HG03025 (cell line): ENCODE results near the gene MYO9B.

Experiments
- ATAC-seq: cut with Tn5 transposase; IDR thresholded peaks from one replicate; pipeline ENCODE4 v1.9.1; 2021; ENCODE audit warnings: mild to moderate bottlenecking, moderate library complexity; ENCODE audit not compliant: unreplicated experiment, low FRiP score

MYO9B gene, protein sequence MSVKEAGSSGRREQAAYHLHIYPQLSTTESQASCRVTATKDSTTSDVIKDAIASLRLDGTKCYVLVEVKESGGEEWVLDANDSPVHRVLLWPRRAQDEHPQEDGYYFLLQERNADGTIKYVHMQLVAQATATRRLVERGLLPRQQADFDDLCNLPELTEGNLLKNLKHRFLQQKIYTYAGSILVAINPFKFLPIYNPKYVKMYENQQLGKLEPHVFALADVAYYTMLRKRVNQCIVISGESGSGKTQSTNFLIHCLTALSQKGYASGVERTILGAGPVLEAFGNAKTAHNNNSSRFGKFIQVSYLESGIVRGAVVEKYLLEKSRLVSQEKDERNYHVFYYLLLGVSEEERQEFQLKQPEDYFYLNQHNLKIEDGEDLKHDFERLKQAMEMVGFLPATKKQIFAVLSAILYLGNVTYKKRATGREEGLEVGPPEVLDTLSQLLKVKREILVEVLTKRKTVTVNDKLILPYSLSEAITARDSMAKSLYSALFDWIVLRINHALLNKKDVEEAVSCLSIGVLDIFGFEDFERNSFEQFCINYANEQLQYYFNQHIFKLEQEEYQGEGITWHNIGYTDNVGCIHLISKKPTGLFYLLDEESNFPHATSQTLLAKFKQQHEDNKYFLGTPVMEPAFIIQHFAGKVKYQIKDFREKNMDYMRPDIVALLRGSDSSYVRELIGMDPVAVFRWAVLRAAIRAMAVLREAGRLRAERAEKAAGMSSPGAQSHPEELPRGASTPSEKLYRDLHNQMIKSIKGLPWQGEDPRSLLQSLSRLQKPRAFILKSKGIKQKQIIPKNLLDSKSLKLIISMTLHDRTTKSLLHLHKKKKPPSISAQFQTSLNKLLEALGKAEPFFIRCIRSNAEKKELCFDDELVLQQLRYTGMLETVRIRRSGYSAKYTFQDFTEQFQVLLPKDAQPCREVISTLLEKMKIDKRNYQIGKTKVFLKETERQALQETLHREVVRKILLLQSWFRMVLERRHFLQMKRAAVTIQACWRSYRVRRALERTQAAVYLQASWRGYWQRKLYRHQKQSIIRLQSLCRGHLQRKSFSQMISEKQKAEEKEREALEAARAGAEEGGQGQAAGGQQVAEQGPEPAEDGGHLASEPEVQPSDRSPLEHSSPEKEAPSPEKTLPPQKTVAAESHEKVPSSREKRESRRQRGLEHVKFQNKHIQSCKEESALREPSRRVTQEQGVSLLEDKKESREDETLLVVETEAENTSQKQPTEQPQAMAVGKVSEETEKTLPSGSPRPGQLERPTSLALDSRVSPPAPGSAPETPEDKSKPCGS (N-terminal part only)

DNA sequence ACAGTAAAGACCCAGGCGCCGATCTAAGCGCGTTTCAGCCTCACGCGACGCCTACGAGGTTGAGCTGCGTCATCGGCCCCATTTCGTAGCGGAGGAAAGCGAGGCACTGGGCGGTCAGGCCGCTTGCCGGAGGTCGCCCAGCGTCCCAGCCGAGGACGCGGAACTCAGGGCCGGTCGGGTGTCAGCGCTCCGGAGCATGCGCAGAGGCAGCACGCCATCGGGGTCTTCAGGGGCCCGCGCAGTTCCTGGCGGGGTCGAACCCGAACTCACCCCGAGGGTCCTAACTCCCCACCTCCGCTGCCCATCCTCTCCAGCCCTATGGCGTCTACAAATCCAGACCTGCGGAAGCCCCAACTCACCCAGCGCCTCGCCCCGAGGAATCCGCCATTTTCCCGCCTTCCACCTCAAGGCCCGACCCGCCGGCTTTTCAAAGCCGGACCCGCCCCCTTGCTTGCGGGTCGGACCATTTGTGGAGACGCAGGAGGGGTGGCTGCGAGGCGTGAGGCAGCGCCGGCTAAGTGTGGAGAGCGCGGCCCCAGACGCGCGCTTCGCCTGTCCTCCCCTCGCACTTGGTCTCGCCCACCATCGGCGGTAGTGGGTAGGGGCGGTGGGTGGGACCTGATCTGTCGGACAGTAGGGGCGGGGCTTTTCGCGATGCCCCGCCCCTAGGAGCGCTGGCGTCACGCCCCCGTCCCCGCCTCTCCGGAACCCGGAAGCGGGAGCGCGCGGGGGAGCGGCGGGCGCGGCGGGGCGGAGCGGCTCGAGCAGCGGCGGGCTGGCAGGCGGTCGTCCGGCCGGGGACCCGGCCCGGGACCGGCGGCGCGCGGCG lies at the start of gene MYO9B, which contains the start of gene HAUS8:
TSS of gene MYO9B (plus strand) at position 743 of the 829 bp plus-strand sequence. CDS start 25,941 bp downstream, outside the sequence.
TSS of gene HAUS8 (minus strand) at position 418 of the 829 bp plus-strand sequence. CDS start at position 388, 30 bp downstream.
- ATAC-seq = peak; percentile 70

DNA sequence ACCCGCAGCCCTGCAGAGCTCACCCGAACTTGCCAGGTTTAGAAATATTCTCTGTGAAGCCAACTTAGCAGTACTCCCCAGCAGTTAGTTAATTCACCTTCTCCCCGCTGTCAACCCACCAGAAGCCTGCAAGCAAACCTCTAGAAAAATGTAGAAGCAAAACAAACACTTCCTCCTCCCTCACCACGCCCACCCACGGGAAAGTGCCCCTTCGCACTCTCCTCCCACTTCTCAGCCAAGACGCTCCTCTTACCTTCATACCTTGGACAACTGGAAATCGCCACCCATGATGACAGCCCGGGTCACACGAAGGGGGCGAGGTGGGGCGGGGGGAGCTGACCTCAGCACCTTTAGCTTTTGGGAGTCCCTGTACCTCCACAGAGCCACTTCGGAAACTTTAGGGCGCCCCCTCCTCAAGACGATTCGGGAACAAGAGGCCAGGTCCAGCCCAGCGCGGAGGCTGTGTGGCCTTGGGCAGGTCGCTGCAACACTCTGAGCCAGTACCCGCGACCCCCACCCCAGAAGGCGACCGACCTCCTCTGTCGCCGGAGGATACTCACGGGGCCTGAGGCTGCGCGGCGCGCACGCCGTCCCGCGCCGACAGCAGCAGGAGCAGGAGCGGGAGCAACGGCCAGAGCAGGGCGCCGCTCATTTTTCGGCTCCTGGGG lies 49.5 kb upstream of the MYO9B start:
- ATAC-seq = no peak

DNA sequence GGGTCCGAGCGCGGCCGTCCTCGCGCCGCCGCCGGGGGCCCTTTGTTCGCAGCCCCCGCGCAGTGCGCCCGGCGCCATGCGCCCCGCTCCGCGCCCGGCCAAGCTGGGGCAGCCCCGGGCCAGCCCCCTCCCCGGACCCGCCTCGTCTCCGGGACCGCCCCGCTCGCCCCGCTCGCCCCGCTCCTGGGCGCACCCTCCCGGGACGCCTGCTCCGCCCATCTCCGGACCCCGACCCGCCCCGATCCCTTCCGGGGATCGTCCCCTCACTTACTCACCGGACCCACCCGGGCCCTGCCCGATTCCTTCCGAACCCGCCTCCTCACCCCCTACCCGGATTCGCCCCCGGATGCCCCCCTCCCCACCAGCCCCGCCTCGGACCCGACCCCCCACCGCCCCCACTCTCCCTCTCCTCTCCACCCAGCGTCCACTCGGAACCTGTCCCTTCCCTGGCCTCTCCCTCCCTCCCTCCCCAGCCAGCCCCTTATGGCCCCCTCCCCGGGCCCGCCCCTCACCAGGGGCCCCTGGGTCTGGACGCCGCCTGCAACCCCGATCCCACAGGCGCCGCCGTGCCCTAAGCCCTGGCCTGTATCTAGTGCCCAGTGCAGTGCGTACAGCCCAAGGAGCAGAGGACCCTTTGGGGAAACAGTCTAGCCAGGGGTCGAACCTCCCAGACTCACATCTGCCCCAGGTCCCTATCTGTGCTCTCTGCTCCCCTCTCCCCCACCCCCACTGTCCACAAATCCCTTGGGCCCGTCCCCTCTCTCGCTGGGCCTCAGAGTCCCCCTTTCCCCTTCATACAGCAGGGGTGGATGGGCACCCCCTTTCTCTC lies 48.7 kb upstream of the MYO9B start, which contains the start of gene CPAMD8:
TSS of gene CPAMD8 (minus strand) at position 105 of the 829 bp plus-strand sequence. CDS start 168 bp downstream, outside the sequence.
- ATAC-seq = no peak

DNA sequence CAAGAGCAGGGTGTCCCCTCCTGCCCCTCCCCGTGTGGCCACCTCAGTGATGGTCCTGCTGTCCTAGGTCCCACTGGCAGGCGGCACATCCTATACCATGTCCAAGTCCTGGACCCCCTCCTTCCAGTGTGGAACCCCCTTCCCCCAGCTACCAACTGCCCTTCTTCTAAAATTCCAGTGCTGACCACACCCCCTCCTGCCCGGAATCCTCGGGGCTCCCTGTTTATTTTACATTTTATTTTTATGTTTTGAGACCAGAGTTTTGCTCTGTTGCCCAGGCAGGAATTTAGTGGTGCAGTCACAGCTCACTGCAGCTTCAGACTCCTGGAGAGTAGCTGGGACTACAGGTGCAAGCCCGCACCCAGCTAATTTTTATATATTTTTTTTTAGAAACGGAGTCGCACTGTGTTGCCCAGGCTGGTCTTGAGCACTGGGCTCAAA lies 48.0 kb upstream of the MYO9B start:
- no peak for ATAC-seq

DNA sequence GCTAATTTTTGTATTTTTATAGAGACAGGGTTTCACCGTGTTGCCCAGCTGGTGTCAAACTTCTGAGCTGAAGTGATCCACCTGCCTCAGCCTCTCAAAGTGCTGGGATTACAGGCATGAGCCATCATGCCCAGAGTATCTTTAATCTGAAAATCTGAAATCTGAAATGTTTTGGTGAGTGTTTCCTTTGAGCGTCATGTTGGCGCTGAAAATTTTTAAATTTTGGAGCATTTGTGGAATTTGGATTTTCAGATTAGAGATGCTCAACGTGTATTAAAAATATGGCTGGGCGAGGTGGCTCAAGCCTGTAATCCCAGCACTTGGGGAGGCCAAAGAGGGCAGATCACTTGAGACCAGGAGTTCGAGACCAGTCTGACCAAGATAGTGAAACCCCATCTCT lies 43.8 kb upstream of the MYO9B start:
- ATAC-seq = no peak

DNA sequence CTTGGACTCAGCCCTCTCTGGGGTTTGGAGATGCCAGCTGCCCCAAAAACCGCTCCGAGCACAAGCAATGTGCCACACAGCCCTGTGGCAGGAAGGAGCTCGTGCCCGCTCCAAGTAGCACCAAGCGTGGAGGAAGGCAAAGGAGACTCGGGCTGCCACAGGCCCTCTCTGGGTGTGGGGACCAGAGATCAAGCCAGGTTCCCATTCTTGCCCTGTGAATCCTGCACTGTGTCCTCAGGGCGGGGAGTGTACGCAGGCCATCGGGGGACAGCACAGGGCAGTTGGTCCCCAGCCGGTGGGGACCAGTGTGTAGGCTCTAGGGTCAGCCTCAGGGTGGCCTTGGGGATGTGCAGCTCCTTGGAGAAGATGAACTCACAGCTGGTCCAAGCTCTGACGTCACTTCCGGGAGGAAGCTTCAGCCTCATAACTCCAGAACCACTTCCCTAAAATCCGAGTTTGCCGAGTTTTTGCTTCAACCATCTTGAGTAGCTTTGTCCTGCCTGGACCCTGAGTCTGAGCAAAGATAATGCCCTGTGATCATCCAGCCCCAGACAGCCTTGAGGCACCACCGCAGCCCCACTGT lies 39.6 kb upstream of the MYO9B start:
- ATAC-seq = no peak

DNA sequence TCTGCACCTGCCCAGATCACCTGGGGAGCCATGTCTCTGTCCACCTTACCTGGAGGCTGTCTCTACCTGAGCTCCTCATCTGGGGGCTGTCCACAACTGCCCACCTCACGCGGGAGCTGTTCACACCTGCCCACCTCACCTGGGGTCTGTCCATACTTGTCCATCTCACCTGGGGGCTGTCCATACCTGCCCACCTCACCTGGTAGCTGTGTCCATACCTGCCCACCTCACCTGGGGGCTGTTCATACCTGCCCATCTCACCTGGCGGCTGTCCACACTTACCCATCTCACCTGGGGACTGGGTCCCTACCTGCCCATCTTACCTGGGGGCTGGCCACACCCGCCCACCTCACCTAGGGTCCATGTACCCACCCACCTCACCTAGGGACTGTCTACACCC lies 38.9 kb upstream of the MYO9B start:
- no peak for ATAC-seq

DNA sequence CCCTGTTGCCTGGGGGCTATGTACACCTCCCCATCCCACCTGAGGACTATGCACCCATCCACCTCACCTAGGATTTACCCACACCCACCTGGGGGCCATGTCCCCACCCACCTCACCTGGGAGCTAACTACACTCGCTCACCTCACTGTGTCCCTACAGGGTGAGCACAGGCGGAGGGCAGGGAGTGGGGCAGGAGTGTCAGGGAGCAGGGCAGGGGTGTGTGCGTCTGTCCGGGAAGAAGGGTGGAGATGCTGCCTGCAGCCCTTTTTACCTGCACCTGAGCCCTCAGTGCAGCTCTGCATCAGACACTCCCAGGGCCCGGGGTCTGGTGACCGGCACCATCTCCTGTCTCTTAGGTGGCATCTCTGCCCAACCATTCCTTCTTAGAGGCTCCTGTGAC lies 38.4 kb upstream of the MYO9B start:
- no peak for ATAC-seq

DNA sequence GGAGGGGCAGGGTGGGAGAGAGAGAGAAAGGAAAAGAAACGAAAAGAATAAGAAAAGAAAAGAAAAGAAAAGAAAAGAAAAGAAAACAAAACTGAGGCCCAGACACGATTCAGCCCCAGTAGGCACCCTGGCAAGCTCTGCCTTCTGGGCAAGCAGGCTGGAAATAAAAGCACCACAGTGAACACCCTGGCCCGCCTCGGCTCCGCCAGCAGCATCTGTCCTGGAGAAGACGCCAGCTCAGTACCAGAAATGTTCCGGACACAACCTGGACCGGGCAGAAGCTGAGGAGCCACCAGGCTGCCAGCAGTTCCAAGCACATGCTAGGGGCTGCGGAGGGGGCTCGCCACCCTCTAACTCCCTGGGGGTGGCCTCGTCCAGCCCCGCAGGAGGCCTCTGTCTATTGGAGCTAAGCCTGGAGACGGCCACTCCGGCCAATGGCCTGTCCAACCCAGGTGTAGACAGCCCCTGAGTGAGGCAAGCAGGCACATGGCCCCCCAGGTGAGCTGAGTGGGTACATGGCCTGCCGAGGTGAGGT lies 37.5 kb upstream of the MYO9B start:
- ATAC-seq = no peak

DNA sequence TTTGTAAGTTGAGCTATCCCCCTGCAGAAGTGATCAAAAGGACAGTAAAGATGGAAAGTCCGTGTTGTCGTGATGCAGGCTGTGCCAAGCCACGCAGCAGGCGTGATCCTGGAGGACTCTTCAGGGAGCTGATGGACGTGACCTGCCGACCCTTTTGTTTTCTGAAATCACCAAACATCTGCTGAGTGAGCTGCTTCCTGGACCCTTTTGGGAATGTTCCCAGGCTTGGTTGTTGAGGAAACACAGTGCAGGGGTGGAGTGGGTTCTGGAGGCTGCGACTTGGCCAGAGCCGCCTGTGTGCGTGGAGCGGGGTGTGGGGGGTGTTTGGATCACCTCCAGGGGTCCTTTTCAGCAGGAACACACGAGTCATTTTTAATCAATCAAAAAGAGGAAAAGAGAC lies 33.6 kb upstream of the MYO9B start:
- no peak for ATAC-seq

DNA sequence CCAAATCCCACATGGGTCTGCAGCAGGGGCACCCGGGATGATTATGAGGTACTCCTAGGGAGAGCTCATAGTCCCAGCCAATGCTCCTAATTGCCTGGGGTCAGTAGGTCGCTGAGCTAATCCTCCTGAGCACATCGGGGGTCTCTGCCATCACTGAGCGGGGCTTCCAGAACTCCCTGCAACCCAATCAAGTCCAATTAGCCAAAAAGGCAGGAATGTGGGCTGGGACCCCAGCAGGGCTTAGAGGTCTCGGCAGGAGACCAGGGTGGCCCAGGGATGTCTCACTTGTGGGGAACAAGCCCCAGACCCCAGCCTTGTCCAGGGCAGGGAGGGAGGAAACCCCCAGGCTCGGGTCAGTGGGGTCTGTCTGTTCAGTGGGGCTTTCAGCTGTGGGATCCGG lies 31.8 kb upstream of the MYO9B start:
- no peak for ATAC-seq

DNA sequence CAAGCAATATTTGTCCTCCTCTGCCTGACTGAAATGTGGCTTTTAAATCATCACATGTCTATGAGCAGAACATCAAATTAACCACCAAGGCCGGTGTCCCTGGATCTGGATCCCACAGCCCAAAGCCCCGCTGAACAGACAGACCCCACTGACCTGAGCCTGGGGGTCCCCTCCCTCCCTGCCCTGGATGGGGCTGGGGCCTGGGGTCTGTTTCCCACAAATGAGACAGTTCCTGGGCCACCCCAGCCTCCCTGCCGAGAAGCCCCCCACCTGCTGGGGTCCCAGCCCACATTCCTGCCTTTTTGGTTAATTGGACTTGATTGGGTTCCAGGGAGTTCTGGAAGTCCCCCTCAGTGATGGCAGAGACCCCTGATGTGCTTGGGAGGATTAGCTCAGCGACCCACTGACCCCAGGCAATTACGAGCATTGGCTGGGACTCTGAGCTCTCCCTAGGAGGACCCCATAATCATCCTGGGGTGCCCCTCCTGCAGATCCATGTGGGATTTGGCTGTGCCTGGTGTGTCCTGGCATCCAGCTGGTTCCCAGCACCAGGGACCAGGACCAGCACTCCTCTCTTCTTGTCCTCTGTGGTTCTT lies 29.6 kb upstream of the MYO9B start:
- ATAC-seq = no peak

DNA sequence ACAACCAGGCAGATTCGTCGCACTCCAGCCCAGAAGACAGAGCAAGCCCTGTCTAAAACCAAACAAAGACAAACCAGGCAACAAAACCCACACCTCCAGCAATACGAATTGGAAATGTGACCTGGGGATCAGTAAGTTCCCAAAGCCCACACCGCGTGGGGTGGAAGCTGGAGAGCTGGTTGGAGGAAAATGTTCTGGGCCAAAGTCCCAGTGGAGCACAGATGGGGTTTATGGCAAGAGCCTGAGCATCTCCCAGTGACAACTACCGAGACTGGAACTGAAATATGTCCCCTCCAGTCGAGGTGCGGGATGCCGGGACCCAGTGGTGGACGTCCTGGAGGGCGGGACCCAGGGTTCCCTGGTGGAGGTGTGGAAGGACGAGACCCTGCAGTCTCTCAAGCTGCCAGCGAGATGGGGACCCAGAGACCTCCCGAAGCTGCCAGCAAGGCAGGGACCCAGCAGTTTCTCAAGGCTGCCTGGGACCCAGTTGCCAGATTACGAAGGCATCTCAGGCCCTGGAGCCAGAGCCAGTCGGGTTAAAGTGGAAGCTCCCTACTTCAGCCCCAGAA lies 26.6 kb upstream of the MYO9B start:
- ATAC-seq = no peak

DNA sequence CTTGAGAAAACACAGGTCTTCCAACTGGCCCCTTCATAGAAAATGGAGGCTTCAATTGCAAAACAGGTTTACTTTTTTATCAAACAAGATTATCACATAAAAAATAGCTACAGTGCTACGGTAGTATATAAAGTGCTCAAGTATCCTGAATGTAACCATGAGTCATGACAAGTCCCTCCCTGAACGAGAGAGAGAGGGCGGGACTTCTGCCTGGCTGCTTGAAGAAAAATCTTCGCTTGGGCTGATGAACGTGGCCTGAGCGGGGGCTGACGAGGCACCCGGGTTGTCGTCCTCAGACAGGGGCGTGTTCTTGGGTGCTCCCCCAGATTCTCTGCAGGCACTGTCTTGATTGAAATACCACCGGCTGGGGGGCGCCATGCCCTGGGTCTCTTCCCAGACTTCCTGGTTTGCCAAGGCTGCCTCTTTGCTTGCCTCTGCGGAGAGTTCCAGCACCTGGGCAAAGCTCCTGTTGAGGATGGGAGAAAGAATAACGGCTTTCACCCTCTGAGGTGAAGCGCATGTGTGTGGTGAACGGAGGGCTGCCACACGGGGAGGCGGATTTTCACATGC lies 25.8 kb upstream of the MYO9B start:
- ATAC-seq = no peak

DNA sequence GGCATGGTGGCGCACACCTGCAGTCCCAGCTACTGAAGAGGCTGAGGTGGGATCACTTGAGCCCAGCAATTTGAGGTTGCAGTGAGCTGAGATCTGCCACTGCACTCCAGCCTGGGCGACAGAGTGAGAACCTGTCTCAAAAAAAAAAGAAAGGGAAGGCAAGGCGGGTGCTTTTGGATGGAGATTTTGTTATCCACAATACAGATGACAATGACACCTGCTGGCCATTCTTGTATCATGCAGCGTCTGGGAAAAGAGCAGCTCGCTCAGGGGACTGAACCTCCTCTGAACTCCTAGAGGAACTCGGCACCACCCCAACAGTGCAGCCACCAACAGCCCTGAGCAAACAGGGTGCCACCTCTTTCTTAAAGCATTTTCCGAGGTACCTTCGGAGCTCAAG lies 23.1 kb upstream of the MYO9B start:
- ATAC-seq = no peak

DNA sequence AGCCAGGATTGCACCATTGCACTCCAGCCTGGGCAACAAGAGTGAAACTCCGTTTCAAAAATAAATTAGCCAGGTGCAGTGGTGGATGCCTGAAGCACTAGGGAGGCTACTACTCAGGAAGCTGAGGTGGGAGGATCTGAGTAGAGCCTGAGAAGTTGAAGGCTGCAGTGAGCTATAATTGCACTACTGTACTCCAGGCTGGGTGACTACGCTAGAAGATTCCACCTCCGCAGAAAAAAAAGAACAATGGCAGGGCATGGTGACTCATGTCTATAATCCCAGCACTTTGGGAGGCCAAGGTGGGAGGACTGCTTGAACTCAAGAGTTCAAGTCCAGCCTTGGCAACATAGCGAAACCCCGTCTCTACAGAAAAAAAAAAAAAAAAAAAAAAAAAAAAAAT lies 20.8 kb upstream of the MYO9B start:
- no peak for ATAC-seq
